ENCODE data around the gene CAMTA1.

GRCh38 chr1:7198664-7199063 is 413.4 kb downstream of the CAMTA1 start:
- no peak for TF ChIP-seq POLR2A (IDR thresholded peaks at IDR 0.05)
- no peak for TF ChIP-seq EP300 (IDR thresholded peaks at IDR 0.05)
